IgD-negative memory B cell (primary cell): ENCODE results near the gene CDRT4. TPM values are rescaled to one million over a fixed set of nuclear protein-coding genes. Genes with fewer than 3 reads are reported as not detected.
"Not testable (repeated sequence)": the region's sequence is repeated elsewhere in the genome, so short reads cannot be mapped to it uniquely, and the experiment has no call there.

Experiments
- H3K27ac Mint-ChIP-seq, 3 donors: one replicate each; pipeline ENCODE4 v1.8.0; 2020 to 2022; ENCODE audit warnings: mild to moderate bottlenecking in 3 of 3, mixed read lengths in 3 of 3, moderate library complexity in 1 of 3
- H3K27me3 Mint-ChIP-seq: one replicate; pipeline ENCODE4 v1.8.0; 2021; ENCODE audit warnings: mixed read lengths
- H3K36me3 Mint-ChIP-seq: one replicate; pipeline ENCODE4 v1.8.0; 2020; ENCODE audit warnings: mild to moderate bottlenecking, mixed read lengths
- H3K4me1 Mint-ChIP-seq, 3 donors: one replicate each; pipeline ENCODE4 v1.8.0; 2020 to 2022; ENCODE audit warnings: mixed read lengths in 3 of 3, mild to moderate bottlenecking in 1 of 3
- H3K4me3 Mint-ChIP-seq, 4 donors: one replicate each; pipeline ENCODE4 v1.8.0; 2020 to 2022; ENCODE audit warnings: mild to moderate bottlenecking in 4 of 4, mixed read lengths in 4 of 4, moderate library complexity in 3 of 4
- H3K9me3 Mint-ChIP-seq, 3 donors: one replicate each; pipeline ENCODE4 v1.8.0; 2020 to 2021; ENCODE audit warnings: mixed read lengths in 3 of 3, mild to moderate bottlenecking in 1 of 3
- polyA plus RNA-seq: library from polyadenylated mRNA; unstranded; fragments of 300-500 nt; fragmentation: Illumina TruSeq; gene quantifications from one replicate; pipeline ENCODE4 v1.2.3, GENCODE V29; 2021

Gene CDRT4
- polyA plus RNA-seq, 1 donor from 2014 or later, result 0.50 TPM

- not testable (repeated sequence) for H3K27ac Mint-ChIP-seq, H3K4me1 Mint-ChIP-seq, H3K27me3 Mint-ChIP-seq, H3K4me3 Mint-ChIP-seq
- peaks cover 10% of the 10 kb centered on the region for H3K36me3 Mint-ChIP-seq
- peaks cover 0 to 11% (median 5%) of the 10 kb centered on the region in 3 donors for H3K9me3 Mint-ChIP-seq
Observed at GRCh38 chr17:15439205-15439985, 28.0 kb downstream of the CDRT4 start.

GRCh38 chr17:15438491-15439105 lies 28.8 kb downstream of the CDRT4 start:
- H3K27ac Mint-ChIP-seq, result no peak overlapping the region
- H3K27me3 Mint-ChIP-seq, result no peaks in the 10 kb centered on the region
- no peak overlapping the region for H3K4me3 Mint-ChIP-seq
- peaks cover 0 to 11% (median 5%) of the 10 kb centered on the region in 3 donors for H3K9me3 Mint-ChIP-seq
- peaks cover 10% of the 10 kb centered on the region for H3K36me3 Mint-ChIP-seq
- H3K4me1 Mint-ChIP-seq, result peaks cover 0 to 6% (median 6%) of the 10 kb centered on the region in 3 donors

GRCh38 chr17:15437303-15437635 lies 30.2 kb downstream of the CDRT4 start:
- peaks cover 10% of the 10 kb centered on the region for H3K36me3 Mint-ChIP-seq
- H3K27ac Mint-ChIP-seq, result peak overlapping the region in 2 of 3 donors; percentile 53 to 90
- H3K4me1 Mint-ChIP-seq, result peaks cover 0 to 6% (median 6%) of the 10 kb centered on the region in 3 donors
- no peaks in the 10 kb centered on the region for H3K27me3 Mint-ChIP-seq
- H3K9me3 Mint-ChIP-seq, result peaks cover 0 to 11% (median 5%) of the 10 kb centered on the region in 3 donors
- no peak overlapping the region for H3K4me3 Mint-ChIP-seq

- H3K4me3 Mint-ChIP-seq, result no peak overlapping the region
- peak overlapping the region in 2 of 3 donors; percentile 53 to 90 for H3K27ac Mint-ChIP-seq
- H3K9me3 Mint-ChIP-seq, result peaks cover 0 to 11% (median 5%) of the 10 kb centered on the region in 3 donors
- H3K36me3 Mint-ChIP-seq, result peaks cover 10% of the 10 kb centered on the region
- H3K4me1 Mint-ChIP-seq, result peaks cover 0 to 6% (median 6%) of the 10 kb centered on the region in 3 donors
- no peaks in the 10 kb centered on the region for H3K27me3 Mint-ChIP-seq
Observed at GRCh38 chr17:15436473-15437302, 30.7 kb downstream of the CDRT4 start.

GRCh38 chr17:15434956-15435355 lies 32.5 kb downstream of the CDRT4 start:
- Mint-ChIP-seq H3K36me3 (peaks cover 10% of the 10 kb centered on the region), H3K9me3 (peaks cover 0 to 10% (median 5%) of the 10 kb centered on the region in 3 donors), H3K27ac (no peak overlapping the region), H3K4me1 (peaks cover 0 to 6% (median 6%) of the 10 kb centered on the region in 3 donors), H3K4me3 (no peak overlapping the region), H3K27me3 (no peaks in the 10 kb centered on the region)

- H3K27ac Mint-ChIP-seq, result no peak overlapping the region
- peaks cover 8% of the 10 kb centered on the region for H3K36me3 Mint-ChIP-seq
- peaks cover 0 to 5% (median 5%) of the 10 kb centered on the region in 3 donors for H3K9me3 Mint-ChIP-seq
- H3K4me1 Mint-ChIP-seq, result peaks cover 0 to 6% (median 6%) of the 10 kb centered on the region in 3 donors
- H3K4me3 Mint-ChIP-seq, result no peak overlapping the region
- no peaks in the 10 kb centered on the region for H3K27me3 Mint-ChIP-seq
Observed at GRCh38 chr17:15432807-15433611, 34.4 kb downstream of the CDRT4 start.

- Mint-ChIP-seq H3K4me3 (no peak overlapping the region), H3K27me3 (no peaks in the 10 kb centered on the region), H3K4me1 (peaks cover 0 to under 1% (median 0%) of the 10 kb centered on the region in 3 donors), H3K9me3 (peaks cover 0 to 5% (median 2%) of the 10 kb centered on the region in 3 donors), H3K27ac (no peak overlapping the region), H3K36me3 (peaks cover 8% of the 10 kb centered on the region)
Observed at GRCh38 chr17:15431766-15432165, 35.7 kb downstream of the CDRT4 start.

GRCh38 chr17:15431196-15431595 lies 36.2 kb downstream of the CDRT4 start:
- Mint-ChIP-seq H3K9me3 (peaks cover 0 to 5% (median 2%) of the 10 kb centered on the region in 3 donors), H3K36me3 (peaks cover 8% of the 10 kb centered on the region), H3K4me3 (no peak overlapping the region), H3K4me1 (no peaks in the 10 kb centered on the region), H3K27ac (no peak overlapping the region), H3K27me3 (no peaks in the 10 kb centered on the region)

GRCh38 chr17:15424521-15424920 lies 42.9 kb downstream of the CDRT4 start:
- Mint-ChIP-seq H3K4me3 (no peak overlapping the region), H3K9me3 (peaks cover 0 to 3% (median 2%) of the 10 kb centered on the region in 3 donors), H3K27ac (no peak overlapping the region), H3K27me3 (peaks cover 1% of the 10 kb centered on the region), H3K36me3 (peaks cover 7% of the 10 kb centered on the region), H3K4me1 (no peaks in the 10 kb centered on the region)

- Mint-ChIP-seq H3K9me3 (peaks cover 0 to 2% (median 0%) of the 10 kb centered on the region in 3 donors), H3K4me3 (no peak overlapping the region), H3K4me1 (no peaks in the 10 kb centered on the region), H3K27me3 (peaks cover 1% of the 10 kb centered on the region), H3K27ac (no peak overlapping the region), H3K36me3 (peaks cover 4% of the 10 kb centered on the region)
Observed at GRCh38 chr17:15422392-15422965, 44.9 kb downstream of the CDRT4 start.

GRCh38 chr17:15418781-15419180 lies 48.6 kb downstream of the CDRT4 start:
- H3K4me1 Mint-ChIP-seq, result no peaks in the 10 kb centered on the region
- peaks cover 5% of the 10 kb centered on the region for H3K36me3 Mint-ChIP-seq
- H3K27ac Mint-ChIP-seq, result no peak overlapping the region
- no peak overlapping the region for H3K4me3 Mint-ChIP-seq
- H3K9me3 Mint-ChIP-seq, result peaks cover 0 to 2% (median 0%) of the 10 kb centered on the region in 3 donors
- peaks cover 1% of the 10 kb centered on the region for H3K27me3 Mint-ChIP-seq

- peaks cover 1% of the 10 kb centered on the region for H3K36me3 Mint-ChIP-seq
- H3K4me3 Mint-ChIP-seq, result no peak overlapping the region
- H3K9me3 Mint-ChIP-seq, result no peaks in the 10 kb centered on the region
- peaks cover 0 to 1% (median 0%) of the 10 kb centered on the region in 3 donors for H3K4me1 Mint-ChIP-seq
- no peak overlapping the region for H3K27ac Mint-ChIP-seq
- H3K27me3 Mint-ChIP-seq, result peaks cover 1% of the 10 kb centered on the region
Observed at GRCh38 chr17:15414532-15415306, 52.7 kb downstream of the CDRT4 start.

GRCh38 chr17:15413101-15413771 lies 54.2 kb downstream of the CDRT4 start:
- Mint-ChIP-seq H3K4me1 (peaks cover 0 to 1% (median 0%) of the 10 kb centered on the region in 3 donors), H3K9me3 (no peaks in the 10 kb centered on the region), H3K27me3 (peaks cover 3% of the 10 kb centered on the region), H3K27ac (no peak overlapping the region), H3K4me3 (no peak overlapping the region), H3K36me3 (peaks cover 1% of the 10 kb centered on the region)
